Neural cell (in vitro differentiated cells): ENCODE data around the gene IL17D. TPM values are rescaled to one million over a fixed set of nuclear protein-coding genes. Genes with fewer than 3 reads are reported as not detected.
"Not testable (repeated sequence)": the region's sequence is repeated elsewhere in the genome, so short reads cannot be mapped to it uniquely, and the experiment has no call there.

ENCODE experiments used
- H2AFZ ChIP-seq: fragments of 200-600, 300-800 bp; sonication (generic), shearing (Covaris generic); 2 replicates; pipeline ENCODE4 v1.6.0; 2014; ENCODE audit warnings: low read depth, mild to moderate bottlenecking, antibody characterized with exemption, low read length, moderate library complexity
- H3F3A ChIP-seq: fragments of 200-600 bp; shearing (Covaris generic); 2 replicates; pipeline ENCODE4 v1.6.1; 2016; ENCODE audit warnings: mild to moderate bottlenecking, moderate library complexity, mixed read lengths, antibody characterized with exemption, low read length; ENCODE audit not compliant: insufficient read depth, poor library complexity, severe bottlenecking
- H3K27ac ChIP-seq: fragments of 200-600, 300-800 bp; sonication (generic), shearing (Covaris generic); 2 replicates; pipeline ENCODE4 v1.5.1; 2014; ENCODE audit warnings: mild to moderate bottlenecking, low read length, moderate library complexity
- H3K27me3 ChIP-seq: fragments of 300-800, 200-600 bp; sonication (generic), shearing (Covaris generic); 2 replicates; pipeline ENCODE4 v1.6.0; 2014; ENCODE audit warnings: mild to moderate bottlenecking, low read depth, low read length, moderate library complexity; ENCODE audit not compliant: insufficient read depth
- H3K36me3 ChIP-seq: fragments of 300-800, 200-600 bp; sonication (generic), shearing (Covaris generic); 2 replicates; pipeline ENCODE4 v1.5.1; 2014; ENCODE audit warnings: mild to moderate bottlenecking, antibody characterized with exemption, low read length, moderate library complexity; ENCODE audit not compliant: insufficient read depth
- H3K4me2 ChIP-seq: fragments of 300-800, 200-600 bp; sonication (generic), shearing (Covaris generic); 2 replicates; pipeline ENCODE4 v1.6.0; 2014; ENCODE audit warnings: mild to moderate bottlenecking, low read length
- H3K4me3 ChIP-seq: fragments of 300-800, 200-600 bp; sonication (generic), shearing (Covaris generic); 2 replicates; pipeline ENCODE4 v1.5.1; 2014; ENCODE audit warnings: mild to moderate bottlenecking, low read length, moderate library complexity
- H3K79me2 ChIP-seq: fragments of 200-600 bp; shearing (Covaris generic); replicated peaks from 2 replicates; pipeline ENCODE4 v1.6.0; 2014; ENCODE audit warnings: mild to moderate bottlenecking, low read length, moderate library complexity; ENCODE audit not compliant: insufficient read depth
- H3K9ac ChIP-seq: fragments of 300-800, 200-600 bp; sonication (generic), shearing (Covaris generic); 2 replicates; pipeline ENCODE4 v1.6.1; 2016; ENCODE audit warnings: mild to moderate bottlenecking, low read length, mixed read lengths
- H3K9me2 ChIP-seq: fragments of 200-600 bp; shearing (Covaris generic); 2 replicates; pipeline ENCODE4 v1.6.1; 2016; ENCODE audit warnings: mild to moderate bottlenecking, low read length, mixed read lengths; ENCODE audit not compliant: insufficient read depth
- H3K9me3 ChIP-seq: fragments of 200-600, 300-800 bp; sonication (generic), shearing (Covaris generic); 2 replicates; pipeline ENCODE4 v1.6.1; 2016; ENCODE audit warnings: mild to moderate bottlenecking, mixed run types, low read length, moderate library complexity, mixed read lengths
- H4K20me1 ChIP-seq: fragments of 200-600 bp; shearing (Covaris generic); 2 replicates; pipeline ENCODE4 v1.6.1; 2016; ENCODE audit warnings: mild to moderate bottlenecking, mixed run types; ENCODE audit not compliant: insufficient read depth
- EP300 ChIP-seq: fragments of 450-650 bp; conservative IDR thresholded peaks from 2 replicates; pipeline ENCODE4 v1.6.1; 2014; ENCODE audit warnings: antibody characterized with exemption, mild to moderate bottlenecking, moderate library complexity; ENCODE audit not compliant: poor library complexity, severe bottlenecking
- EZH2 ChIP-seq: fragments of 200-600, 300-800 bp; shearing (Covaris generic), sonication (generic); IDR thresholded peaks from 2 replicates; pipeline ENCODE4 v1.6.1; 2014; ENCODE audit warnings: antibody characterized with exemption, low read length, borderline replicate concordance, mild to moderate bottlenecking; ENCODE audit not compliant: insufficient read depth, poor library complexity, severe bottlenecking
- MXI1 ChIP-seq: fragments of 450-650 bp; conservative IDR thresholded peaks from 2 replicates; pipeline ENCODE4 v1.6.1; 2014; ENCODE audit warnings: antibody characterized with exemption, mild to moderate bottlenecking; ENCODE audit not compliant: poor library complexity, severe bottlenecking
- POLR2AphosphoS5 ChIP-seq: IDR thresholded peaks from 2 replicates; pipeline ENCODE4 v1.6.1; 2012
- RAD21 ChIP-seq: fragments of 450-650 bp; conservative IDR thresholded peaks from 2 replicates; pipeline ENCODE4 v1.6.1; 2014; ENCODE audit warnings: antibody characterized with exemption, mild to moderate bottlenecking, moderate library complexity
- SMC3 ChIP-seq: fragments of 450-650 bp; conservative IDR thresholded peaks from 2 replicates; pipeline ENCODE4 v1.6.1; 2014; ENCODE audit warnings: antibody characterized with exemption, mild to moderate bottlenecking, moderate library complexity; ENCODE audit not compliant: poor library complexity
- TAF1 ChIP-seq: IDR thresholded peaks from 2 replicates; pipeline ENCODE4 v1.6.1; 2012; ENCODE audit warnings: low read depth
- polyA plus RNA-seq: library from polyadenylated mRNA; depleted of rRNA; stranded (reverse); fragments of >200 nt; gene quantifications from 2 replicates; pipeline ENCODE4 v1.2.3, GENCODE V29; 2014
- TF ChIP-seq, protein P1 (sequence below): IDR thresholded peaks from 2 replicates; pipeline ENCODE4 v1.6.1; 2012; ENCODE audit warnings: borderline replicate concordance
- TF ChIP-seq, protein P2 (sequence below): fragments of 450-650 bp; IDR thresholded peaks from 2 replicates; pipeline ENCODE4 v1.5.1; 2014; ENCODE audit warnings: antibody characterized with exemption, mild to moderate bottlenecking, moderate library complexity; ENCODE audit not compliant: poor library complexity, severe bottlenecking

IL17D gene
- polyA plus RNA-seq, 1 donor from 2014 or later: 14.5 TPM

DNA sequence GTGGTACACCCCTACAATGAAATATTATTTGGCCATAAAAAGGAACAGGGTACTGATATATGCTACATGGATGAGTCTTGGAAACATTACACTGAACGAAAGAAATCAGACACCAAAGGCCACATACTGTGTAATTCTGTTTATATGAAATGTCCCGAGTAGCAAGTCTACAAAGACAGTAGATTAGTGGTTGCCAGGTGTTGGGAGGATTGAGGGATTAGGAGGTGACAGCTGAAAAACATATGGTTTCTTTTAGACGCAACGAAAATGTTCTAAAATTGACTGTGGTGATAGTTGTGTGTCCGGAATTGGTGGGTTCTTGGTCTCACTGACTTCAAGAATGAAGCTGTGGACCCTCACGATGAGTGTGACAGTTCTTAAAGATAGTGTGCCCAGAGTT, 35.1 kb downstream of the IL17D start:
- Histone ChIP-seq H4K20me1 (no peaks in the 10 kb centered on the region), H3K4me3 (no peak overlapping the region), H3F3A (no peaks in the 10 kb centered on the region), H3K9ac (no peak overlapping the region), H2AFZ (no peak overlapping the region), H3K27ac (no peak overlapping the region), H3K27me3 (no peaks in the 10 kb centered on the region), H3K4me2 (no peak overlapping the region), H3K9me2 (no peaks in the 10 kb centered on the region), H3K9me3 (no peaks in the 10 kb centered on the region), H3K79me2 (no peaks in the 10 kb centered on the region), H3K36me3 (no peaks in the 10 kb centered on the region)
- TF ChIP-seq MXI1 (no peak), EP300 (no peak), RAD21 (no peak), SMC3 (no peak), POLR2AphosphoS5 (no peak)
- TF ChIP-seq, protein P1, sequence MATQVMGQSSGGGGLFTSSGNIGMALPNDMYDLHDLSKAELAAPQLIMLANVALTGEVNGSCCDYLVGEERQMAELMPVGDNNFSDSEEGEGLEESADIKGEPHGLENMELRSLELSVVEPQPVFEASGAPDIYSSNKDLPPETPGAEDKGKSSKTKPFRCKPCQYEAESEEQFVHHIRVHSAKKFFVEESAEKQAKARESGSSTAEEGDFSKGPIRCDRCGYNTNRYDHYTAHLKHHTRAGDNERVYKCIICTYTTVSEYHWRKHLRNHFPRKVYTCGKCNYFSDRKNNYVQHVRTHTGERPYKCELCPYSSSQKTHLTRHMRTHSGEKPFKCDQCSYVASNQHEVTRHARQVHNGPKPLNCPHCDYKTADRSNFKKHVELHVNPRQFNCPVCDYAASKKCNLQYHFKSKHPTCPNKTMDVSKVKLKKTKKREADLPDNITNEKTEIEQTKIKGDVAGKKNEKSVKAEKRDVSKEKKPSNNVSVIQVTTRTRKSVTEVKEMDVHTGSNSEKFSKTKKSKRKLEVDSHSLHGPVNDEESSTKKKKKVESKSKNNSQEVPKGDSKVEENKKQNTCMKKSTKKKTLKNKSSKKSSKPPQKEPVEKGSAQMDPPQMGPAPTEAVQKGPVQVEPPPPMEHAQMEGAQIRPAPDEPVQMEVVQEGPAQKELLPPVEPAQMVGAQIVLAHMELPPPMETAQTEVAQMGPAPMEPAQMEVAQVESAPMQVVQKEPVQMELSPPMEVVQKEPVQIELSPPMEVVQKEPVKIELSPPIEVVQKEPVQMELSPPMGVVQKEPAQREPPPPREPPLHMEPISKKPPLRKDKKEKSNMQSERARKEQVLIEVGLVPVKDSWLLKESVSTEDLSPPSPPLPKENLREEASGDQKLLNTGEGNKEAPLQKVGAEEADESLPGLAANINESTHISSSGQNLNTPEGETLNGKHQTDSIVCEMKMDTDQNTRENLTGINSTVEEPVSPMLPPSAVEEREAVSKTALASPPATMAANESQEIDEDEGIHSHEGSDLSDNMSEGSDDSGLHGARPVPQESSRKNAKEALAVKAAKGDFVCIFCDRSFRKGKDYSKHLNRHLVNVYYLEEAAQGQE: no peak

DNA sequence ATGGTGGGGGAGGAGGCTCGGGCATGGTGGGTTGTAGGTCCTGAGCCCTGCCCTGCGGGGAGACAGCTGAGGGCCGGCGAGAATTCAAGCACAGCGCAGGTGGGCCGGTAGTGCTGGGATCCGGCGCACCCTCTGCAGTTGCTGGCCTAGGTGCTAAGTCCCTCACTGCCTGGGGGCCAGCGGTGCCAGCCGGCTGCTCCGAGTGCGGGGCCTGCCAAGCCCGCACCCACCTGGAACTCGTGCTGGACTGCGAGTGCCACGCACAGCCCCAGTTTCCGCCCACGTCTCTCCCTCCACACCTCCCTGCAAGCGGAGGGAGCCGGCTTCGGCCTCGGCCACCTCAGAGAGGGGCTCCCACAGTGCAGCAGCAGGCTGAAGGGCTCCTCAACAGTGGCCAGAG, 36.5 kb downstream of the IL17D start:
- H4K20me1 ChIP-seq: no peaks in the 10 kb centered on the region
- H3K9me2 ChIP-seq: no peaks in the 10 kb centered on the region
- TF ChIP-seq, protein P2, sequence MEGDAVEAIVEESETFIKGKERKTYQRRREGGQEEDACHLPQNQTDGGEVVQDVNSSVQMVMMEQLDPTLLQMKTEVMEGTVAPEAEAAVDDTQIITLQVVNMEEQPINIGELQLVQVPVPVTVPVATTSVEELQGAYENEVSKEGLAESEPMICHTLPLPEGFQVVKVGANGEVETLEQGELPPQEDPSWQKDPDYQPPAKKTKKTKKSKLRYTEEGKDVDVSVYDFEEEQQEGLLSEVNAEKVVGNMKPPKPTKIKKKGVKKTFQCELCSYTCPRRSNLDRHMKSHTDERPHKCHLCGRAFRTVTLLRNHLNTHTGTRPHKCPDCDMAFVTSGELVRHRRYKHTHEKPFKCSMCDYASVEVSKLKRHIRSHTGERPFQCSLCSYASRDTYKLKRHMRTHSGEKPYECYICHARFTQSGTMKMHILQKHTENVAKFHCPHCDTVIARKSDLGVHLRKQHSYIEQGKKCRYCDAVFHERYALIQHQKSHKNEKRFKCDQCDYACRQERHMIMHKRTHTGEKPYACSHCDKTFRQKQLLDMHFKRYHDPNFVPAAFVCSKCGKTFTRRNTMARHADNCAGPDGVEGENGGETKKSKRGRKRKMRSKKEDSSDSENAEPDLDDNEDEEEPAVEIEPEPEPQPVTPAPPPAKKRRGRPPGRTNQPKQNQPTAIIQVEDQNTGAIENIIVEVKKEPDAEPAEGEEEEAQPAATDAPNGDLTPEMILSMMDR: no peak
- TF ChIP-seq EP300: no peak
- TF ChIP-seq, protein P1: no peak
- TF ChIP-seq SMC3: no peak
- no peak for TF ChIP-seq EZH2
- TF ChIP-seq RAD21: no peak
- TF ChIP-seq POLR2AphosphoS5: no peak
- no peak for TF ChIP-seq TAF1
- TF ChIP-seq MXI1: no peak
- H3K4me2 ChIP-seq: no peak overlapping the region
- H3F3A ChIP-seq: no peaks in the 10 kb centered on the region
- no peak overlapping the region for H3K9ac ChIP-seq
- no peaks in the 10 kb centered on the region for H3K27me3 ChIP-seq
- H3K36me3 ChIP-seq: no peaks in the 10 kb centered on the region
- no peaks in the 10 kb centered on the region for H3K9me3 ChIP-seq
- no peak overlapping the region for H3K27ac ChIP-seq
- H3K4me3 ChIP-seq: no peak overlapping the region
- no peaks in the 10 kb centered on the region for H3K79me2 ChIP-seq
- H2AFZ ChIP-seq: no peak overlapping the region

DNA sequence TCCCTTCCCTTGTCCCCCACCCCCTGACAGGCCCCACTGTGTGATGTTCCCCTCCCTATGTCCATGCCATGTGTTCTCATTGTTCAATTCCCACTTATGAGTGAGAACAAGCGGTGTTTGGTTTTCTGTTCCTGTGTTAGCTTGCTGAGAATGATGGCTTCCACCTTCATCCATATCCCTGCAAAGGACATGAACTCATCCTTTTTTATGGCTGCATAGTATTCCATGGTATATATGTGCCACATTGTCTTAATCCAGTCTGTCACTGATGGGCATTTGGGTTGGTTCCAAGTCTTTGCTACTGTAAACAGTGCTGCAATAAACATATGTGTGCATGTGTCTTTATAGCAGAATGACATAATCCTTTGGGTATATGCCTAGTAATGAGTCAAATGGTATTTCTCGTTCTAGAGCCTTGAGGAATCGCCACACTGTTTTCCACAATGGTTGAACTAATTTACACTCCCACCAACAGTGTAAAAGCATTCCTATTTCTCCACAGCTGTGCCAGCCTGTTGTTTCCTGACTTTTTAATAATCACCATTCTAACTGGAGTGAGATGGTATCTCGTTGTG, 40.4 kb downstream of the IL17D start:
- not testable (repeated sequence) for H3K9ac ChIP-seq, H2AFZ ChIP-seq, H3K9me2 ChIP-seq, H3K36me3 ChIP-seq, H3F3A ChIP-seq, H3K27ac ChIP-seq, H3K79me2 ChIP-seq, H3K9me3 ChIP-seq, H3K4me3 ChIP-seq, H4K20me1 ChIP-seq, H3K27me3 ChIP-seq, H3K4me2 ChIP-seq
